Measurements from ENCODE around the gene TNNI3.

The TNNI3 gene

DNA sequence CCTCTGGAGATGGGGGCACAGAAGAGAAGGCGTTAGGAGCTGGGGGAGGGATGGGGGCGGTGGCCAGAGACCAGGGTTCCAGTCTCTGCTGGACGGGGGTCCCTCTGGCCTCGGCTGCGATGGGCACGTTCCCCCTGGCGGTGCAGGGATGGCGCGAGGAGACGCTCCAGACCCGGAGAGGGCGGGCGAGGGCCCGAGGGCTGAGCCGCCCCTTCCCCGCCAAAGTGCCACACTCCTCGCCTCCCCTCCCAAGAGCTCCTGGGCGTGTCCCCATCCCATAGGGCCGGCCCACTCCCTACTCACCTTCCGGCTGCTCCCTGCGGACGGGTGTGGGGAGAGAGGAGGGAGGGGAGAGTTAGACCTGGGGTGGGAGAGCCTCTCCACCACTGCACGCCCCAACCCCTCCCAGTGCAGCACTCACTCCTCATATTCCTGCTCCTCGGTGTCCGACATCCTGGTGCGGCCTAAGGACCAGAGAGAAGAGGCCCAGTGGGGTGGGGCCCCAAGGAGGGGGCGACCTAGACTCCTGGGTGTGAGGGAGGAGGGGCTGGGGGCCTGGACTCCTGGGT is 10.7 kb downstream of the TNNI3 start:
- H3K4me3 ChIP-seq (replicated peaks; ENCODE audit: low read depth, low read length) = peak overlapping the region; percentile 20; the same call in 1 of the 2 replicates
- DNase-seq (ENCODE audit: extremely low read depth, low read depth) = no peak

DNA sequence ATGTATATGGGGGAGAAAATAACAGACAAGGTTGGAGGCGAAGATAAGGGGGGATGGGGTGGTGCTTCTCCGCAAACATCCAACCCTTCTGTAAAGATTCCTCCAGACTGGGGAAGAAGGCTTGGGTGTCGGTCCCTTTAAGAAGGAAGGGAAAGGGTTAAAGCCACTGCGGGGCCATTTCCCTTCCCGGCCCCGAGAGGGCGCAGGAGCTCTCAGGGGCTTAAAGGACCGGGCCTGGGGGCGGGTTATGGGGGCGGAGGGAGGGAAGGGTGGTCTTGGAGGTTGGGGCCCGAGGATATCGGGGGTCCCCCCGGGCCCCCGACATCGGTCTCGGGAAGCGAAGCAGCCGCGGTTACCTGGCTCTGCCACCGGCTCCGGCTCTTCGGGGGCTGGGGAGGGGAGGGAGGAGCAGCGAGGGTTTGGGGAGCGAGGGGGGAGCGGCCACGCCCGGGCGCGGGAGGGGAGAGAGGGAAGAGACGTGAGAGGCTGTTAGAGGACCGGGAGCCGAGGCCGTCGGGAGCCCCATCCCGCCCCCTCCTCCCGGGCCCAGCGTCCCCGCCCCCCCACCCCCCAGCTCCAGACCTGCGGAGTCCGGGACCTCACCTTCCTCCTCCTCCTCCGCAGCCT is 11.3 kb downstream of the TNNI3 start:
- no peak for DNase-seq (ENCODE audit: extremely low read depth, low read depth)
- TF ChIP-seq, protein P1, sequence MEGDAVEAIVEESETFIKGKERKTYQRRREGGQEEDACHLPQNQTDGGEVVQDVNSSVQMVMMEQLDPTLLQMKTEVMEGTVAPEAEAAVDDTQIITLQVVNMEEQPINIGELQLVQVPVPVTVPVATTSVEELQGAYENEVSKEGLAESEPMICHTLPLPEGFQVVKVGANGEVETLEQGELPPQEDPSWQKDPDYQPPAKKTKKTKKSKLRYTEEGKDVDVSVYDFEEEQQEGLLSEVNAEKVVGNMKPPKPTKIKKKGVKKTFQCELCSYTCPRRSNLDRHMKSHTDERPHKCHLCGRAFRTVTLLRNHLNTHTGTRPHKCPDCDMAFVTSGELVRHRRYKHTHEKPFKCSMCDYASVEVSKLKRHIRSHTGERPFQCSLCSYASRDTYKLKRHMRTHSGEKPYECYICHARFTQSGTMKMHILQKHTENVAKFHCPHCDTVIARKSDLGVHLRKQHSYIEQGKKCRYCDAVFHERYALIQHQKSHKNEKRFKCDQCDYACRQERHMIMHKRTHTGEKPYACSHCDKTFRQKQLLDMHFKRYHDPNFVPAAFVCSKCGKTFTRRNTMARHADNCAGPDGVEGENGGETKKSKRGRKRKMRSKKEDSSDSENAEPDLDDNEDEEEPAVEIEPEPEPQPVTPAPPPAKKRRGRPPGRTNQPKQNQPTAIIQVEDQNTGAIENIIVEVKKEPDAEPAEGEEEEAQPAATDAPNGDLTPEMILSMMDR (IDR thresholded peaks at IDR 0.05; ENCODE audit: low read depth, low read length, missing control alignments) = peak; percentile 61
- peak overlapping the region; percentile 20; the same call in 1 of the 2 replicates for H3K4me3 ChIP-seq (replicated peaks; ENCODE audit: low read depth, low read length)

More for the DNA sequence above, 10.7 kb downstream of the TNNI3 start:
- TF ChIP-seq, protein P1 (IDR thresholded peaks at IDR 0.05; ENCODE audit: low read depth, low read length, missing control alignments) = no peak

DNA sequence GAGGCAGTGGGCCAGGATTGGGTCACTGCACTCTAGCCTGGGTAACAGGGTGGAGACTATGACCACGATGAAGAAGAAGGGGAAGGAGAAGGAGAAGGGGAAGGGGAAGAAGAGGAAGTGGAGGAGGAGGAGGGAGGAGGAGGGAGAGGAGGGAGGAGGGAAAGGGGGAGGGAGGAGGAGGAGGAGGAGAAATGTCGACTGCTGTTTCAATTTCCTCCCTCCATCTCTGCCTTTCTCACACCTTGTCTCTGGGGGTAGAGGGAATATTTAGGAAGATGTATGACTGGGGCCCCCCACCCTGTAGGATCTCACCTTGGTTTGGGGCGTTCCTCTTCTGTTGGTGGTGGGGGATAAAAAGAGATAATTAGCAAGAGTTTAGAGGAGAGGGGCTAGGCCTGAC is 12.3 kb downstream of the TNNI3 start:
- TF ChIP-seq, protein P1 (IDR thresholded peaks at IDR 0.05; ENCODE audit: low read depth, low read length, missing control alignments) = no peak
- no peak overlapping the region for H3K4me3 ChIP-seq (replicated peaks; ENCODE audit: low read depth, low read length)
- no peak for DNase-seq (ENCODE audit: extremely low read depth, low read depth)

DNA sequence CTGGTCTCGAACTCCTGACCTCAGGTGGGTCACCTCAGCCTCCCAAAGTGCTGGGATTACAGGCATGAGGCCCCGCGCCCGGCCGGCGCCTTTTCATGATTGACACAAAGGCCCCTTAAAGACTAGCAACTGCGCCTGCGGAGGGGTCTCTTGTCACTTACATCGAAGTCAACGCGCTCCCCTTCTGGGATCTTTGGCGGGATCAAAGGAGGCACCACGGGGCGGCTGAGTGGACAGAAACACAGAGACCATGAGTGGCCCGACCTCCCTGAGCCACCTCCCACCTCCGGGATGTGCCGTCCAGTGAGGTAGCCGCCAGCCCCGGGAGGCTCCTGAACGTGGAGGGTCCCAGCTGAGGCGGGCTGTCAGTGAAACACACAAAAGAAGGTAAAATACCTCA is 15.8 kb downstream of the TNNI3 start:
- DNase-seq (ENCODE audit: extremely low read depth, low read depth) = no peak
- H3K4me3 ChIP-seq (replicated peaks; ENCODE audit: low read depth, low read length) = no peak overlapping the region
- TF ChIP-seq, protein P1 (IDR thresholded peaks at IDR 0.05; ENCODE audit: low read depth, low read length, missing control alignments) = no peak

DNA sequence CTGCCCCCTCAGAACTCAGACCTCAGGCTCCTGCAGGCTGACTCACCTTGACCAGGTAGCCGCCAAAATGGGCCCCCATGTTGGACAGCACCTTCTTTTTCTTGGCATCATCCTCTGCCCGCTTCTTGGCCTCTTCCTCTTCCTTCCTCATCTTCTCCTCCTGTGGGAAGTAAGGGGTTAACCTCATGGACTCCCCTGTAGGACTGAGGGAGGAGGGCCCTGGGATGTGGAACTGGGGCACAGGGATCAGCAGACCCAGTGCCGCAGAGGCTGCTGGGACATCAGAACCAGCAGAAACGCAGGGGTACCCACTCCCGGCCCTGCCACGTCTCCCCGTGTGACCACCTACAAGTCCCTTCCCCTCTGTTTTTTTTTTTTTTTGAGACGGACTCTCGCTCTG is 19.6 kb downstream of the TNNI3 start:
- TF ChIP-seq, protein P1 (IDR thresholded peaks at IDR 0.05; ENCODE audit: low read depth, low read length, missing control alignments) = no peak
- DNase-seq (ENCODE audit: extremely low read depth, low read depth) = no peak
- no peak overlapping the region for H3K4me3 ChIP-seq (replicated peaks; ENCODE audit: low read depth, low read length)

DNA sequence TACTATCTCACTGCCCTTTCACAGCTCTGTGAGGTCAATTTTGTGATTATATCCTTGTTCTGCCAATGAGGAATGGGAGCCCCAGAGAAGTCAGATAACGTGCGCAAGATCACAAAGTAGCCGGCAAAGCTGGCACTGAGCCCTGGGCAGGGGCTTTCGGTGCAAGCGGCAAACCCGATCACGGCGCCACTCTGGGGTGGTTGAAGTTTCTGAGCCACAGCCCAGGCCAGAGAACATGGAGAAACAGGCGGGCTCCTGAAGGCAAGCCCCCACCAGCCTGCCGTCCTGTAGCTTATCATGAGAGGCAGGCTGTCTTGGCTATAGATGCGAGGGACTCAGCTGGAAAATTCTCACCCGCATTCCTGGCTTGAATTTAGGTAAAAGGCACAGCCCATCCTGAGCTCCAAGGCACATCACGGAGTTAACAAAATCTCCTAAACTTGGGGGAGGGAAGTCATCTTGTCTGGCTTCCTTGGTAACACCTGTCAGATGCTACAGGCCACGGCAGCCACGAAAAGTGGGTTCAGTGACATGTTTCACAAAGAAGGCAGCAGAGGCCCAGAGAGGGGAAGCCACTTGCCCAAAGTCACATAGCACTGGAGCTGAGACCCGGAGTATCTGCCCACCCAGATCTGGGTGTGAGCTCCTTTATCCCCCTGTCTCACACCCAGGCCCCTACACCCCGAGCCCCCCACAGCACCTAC is 21.0 kb downstream of the TNNI3 start:
- DNase-seq (ENCODE audit: extremely low read depth, low read depth) = no peak
- TF ChIP-seq, protein P1 (IDR thresholded peaks at IDR 0.05; ENCODE audit: low read depth, low read length, missing control alignments) = no peak
- H3K4me3 ChIP-seq (replicated peaks; ENCODE audit: low read depth, low read length) = no peak overlapping the region

Measured in HFF-Myc (cell line).